B cell (primary cell): ENCODE results near the gene CFAP74. TPM values are rescaled to one million over a fixed set of nuclear protein-coding genes. Genes with fewer than 3 reads are reported as not detected.

Experiments used
- ATAC-seq: fragments of 200-7000 bp; cut with Tn5 transposase; one replicate; pipeline ENCODE4 v1.10.0; 2021; ENCODE audit warnings: low read depth, mild to moderate bottlenecking, moderate number of reproducible peaks, moderate library complexity
- CTCF ChIA-PET: fragments of 350-600 bp; sonication (Branson Sonifier 250); formaldehyde crosslinking; loops from one replicate; lab custom pipeline; 2021; ENCODE audit warnings: antibody characterized with exemption, inconsistent platforms; lab: Charles Lee
- POLR2A ChIA-PET: fragments of 350-600 bp; sonication (Branson Sonifier 250); formaldehyde crosslinking; loops from one replicate; lab custom pipeline; 2021; ENCODE audit warnings: antibody characterized with exemption; lab: Charles Lee
- DNase-seq: peaks from one replicate; pipeline ENCODE4 v3.0.0; 2013
- H2AFZ ChIP-seq: 2 replicates; pipeline ENCODE4 v1.6.1; 2012; ENCODE audit warnings: mild to moderate bottlenecking, low read depth, low read length; ENCODE audit not compliant: insufficient read depth, poor library complexity, severe bottlenecking
- H3K27ac ChIP-seq, 2 donors: 1 replicate in 1 of 2; 2 replicates in 1 of 2; pipeline ENCODE4 v1.5.1; 2012 to 2013; ENCODE audit warnings: low read length in 2 of 2, mild to moderate bottlenecking in 2 of 2, moderate library complexity in 1 of 2
- H3K27me3 ChIP-seq, 4 experiments: fragments of 200-600 bp in 1 of 4; sonication (generic) in 1 of 4; replicated peaks in 1 of 4; 1 replicate in 2 of 4; 2 replicates in 2 of 4; pipeline versions ENCODE4 v1.6.1 to v1.7.0; 2013 to 2016; ENCODE audit warnings: low read length in 3 of 4, mild to moderate bottlenecking in 2 of 4, mixed read lengths in 1 of 4, moderate library complexity in 1 of 4; ENCODE audit not compliant: insufficient read depth in 4 of 4, control insufficient read depth in 3 of 4; ENCODE audit errors: control extremely low read depth in 1 of 4
- H3K36me3 ChIP-seq, 2 experiments: replicated peaks in 1 of 2; 1 replicate in 1 of 2; 2 replicates in 1 of 2; pipeline versions ENCODE4 v1.6.1 to v1.7.1; 2013; ENCODE audit warnings: low read length in 1 of 2; ENCODE audit not compliant: insufficient read depth in 2 of 2, control insufficient read depth in 1 of 2; ENCODE audit errors: control extremely low read depth in 1 of 2, extremely low read depth in 1 of 2
- H3K4me1 ChIP-seq, 2 donors: fragments of 200-600 bp in 1 of 2; sonication (generic) in 1 of 2; 1 replicate in 1 of 2; 2 replicates in 1 of 2; pipeline versions ENCODE4 v1.5.1 to v1.6.1; 2013 to 2017; ENCODE audit warnings: low read length in 2 of 2; ENCODE audit not compliant: control insufficient read depth in 2 of 2, insufficient read depth in 2 of 2
- H3K4me2 ChIP-seq: replicated peaks from 2 replicates; pipeline ENCODE3; 2012; ENCODE audit warnings: mild to moderate bottlenecking, low read depth, low read length; ENCODE audit not compliant: poor library complexity, severe bottlenecking
- H3K4me3 ChIP-seq, 5 experiments: fragments of 200-600 bp in 1 of 5; sonication (generic) in 1 of 5; 1 replicate in 3 of 5; 2 replicates in 2 of 5; pipeline versions ENCODE4 v1.5.1 to v1.7.0; 2011 to 2016; ENCODE audit warnings: low read length in 4 of 5, mild to moderate bottlenecking in 4 of 5, low read depth in 2 of 5, control low read depth in 1 of 5, moderate library complexity in 1 of 5; ENCODE audit not compliant: insufficient read depth in 1 of 5; ENCODE audit errors: control extremely low read depth in 1 of 5, extremely low read depth in 1 of 5
- H3K79me2 ChIP-seq: fragments of 200-600 bp; sonication (generic); one replicate; pipeline ENCODE4 v1.6.0; 2016; ENCODE audit warnings: low read length; ENCODE audit not compliant: control insufficient read depth, insufficient read depth
- H3K9ac ChIP-seq: fragments of 200-600 bp; sonication (generic); 2 replicates; pipeline ENCODE4 v1.6.1; 2017; ENCODE audit warnings: mild to moderate bottlenecking, low read length, moderate library complexity
- H3K9me3 ChIP-seq, 3 donors: one replicate each; pipeline versions ENCODE4 v1.6.1 to v1.7.1; 2013; ENCODE audit warnings: low read length in 2 of 3; ENCODE audit not compliant: control insufficient read depth in 2 of 3, insufficient read depth in 1 of 3; ENCODE audit errors: control extremely low read depth in 1 of 3
- H4K20me1 ChIP-seq: 2 replicates; pipeline ENCODE4 v1.6.0; 2012; ENCODE audit warnings: mild to moderate bottlenecking, low read length; ENCODE audit not compliant: insufficient read depth, control insufficient read depth, poor library complexity, severe bottlenecking
- H3K27ac Mint-ChIP-seq: one replicate; pipeline ENCODE4 v1.8.0; 2021; ENCODE audit warnings: mixed read lengths
- H3K27me3 Mint-ChIP-seq: one replicate; pipeline ENCODE4 v1.8.0; 2021; ENCODE audit warnings: mixed read lengths
- H3K4me1 Mint-ChIP-seq: one replicate; pipeline ENCODE4 v1.8.0; 2021; ENCODE audit warnings: mixed read lengths
- H3K4me3 Mint-ChIP-seq: one replicate; pipeline ENCODE4 v1.8.0; 2021; ENCODE audit warnings: mixed read lengths
- H3K9me3 Mint-ChIP-seq: one replicate; pipeline ENCODE4 v1.8.0; 2022; ENCODE audit warnings: mixed read lengths; ENCODE audit not compliant: insufficient read depth
- CTCF ChIP-seq: fragments of 200-600 bp; IDR thresholded peaks from one replicate; pipeline ENCODE4 v1.8.0; 2022; ENCODE audit warnings: antibody characterized with exemption, mild to moderate bottlenecking
- EZH2 ChIP-seq: IDR thresholded peaks from 2 replicates; pipeline ENCODE4 v1.6.1; 2012; ENCODE audit warnings: borderline replicate concordance, low read depth, mild to moderate bottlenecking, moderate library complexity, low read length; ENCODE audit not compliant: insufficient read depth, poor library complexity, severe bottlenecking
- WGBS: methylation state at CpG from one replicate; pipeline ENCODE4 v1.1.5; 2013; ENCODE audit warnings: missing lambda C conversion rate; ENCODE audit not compliant: insufficient coverage; 5-methylcytosine and 5-hydroxymethylcytosine counted together
- intact Hi-C: fragments of 100-400 bp; cut with micrococcal nuclease; formaldehyde crosslinking; loops from one replicate; pipeline ENCODE4 v1.10.0; 2022
- polyA plus RNA-seq: library from polyadenylated mRNA; depleted of rRNA; stranded (reverse); fragments of >200 nt; gene quantifications from 2 replicates; pipeline ENCODE4 v1.2.3, GENCODE V29; 2012
- total RNA-seq, 2 donors: library from RNA; stranded (reverse); fragments of 120-200 nt in 1 of 2; gene quantifications; 1 replicate in 1 of 2; 2 replicates in 1 of 2; pipeline versions ENCODE4 v1.2.3 to v1.2.4, GENCODE V29; 2013 to 2022

Gene CFAP74
- total and polyA plus RNA-seq, 2 donors (not counting 1 experiment from before 2014, with no cell fraction given), result not detected

- DNase-seq, result no peak
- H3K4me1 Mint-ChIP-seq, result peaks cover 3% of the 10 kb centered on the region
- POLR2A ChIA-PET, result no interaction called here
These were observed 79.2 kb downstream of the CFAP74 start for GRCh38 chr1:1924386-1924785.

More at GRCh38 chr1:1924386-1924785, 79.2 kb downstream of the CFAP74 start:
- Mint-ChIP-seq H3K9me3 (no peaks in the 10 kb centered on the region), H3K27me3 (peaks cover 7% of the 10 kb centered on the region), H3K27ac (no peak overlapping the region), H3K4me3 (no peak overlapping the region)
- WGBS, result 43% methylated on average over 16 of the region's 18 CpGs
- no peak for ATAC-seq
- no peak overlapping the region for H3K4me3 ChIP-seq
- TF ChIP-seq EZH2 (no peak), CTCF (no peak)
- no peak overlapping the region for H3K4me2 ChIP-seq
- no peaks in the 10 kb centered on the region for H3K79me2 ChIP-seq
- no peak overlapping the region for H3K9ac ChIP-seq
- intact Hi-C loops, result no loop called here
- H3K9me3 ChIP-seq, result peaks cover 0 to 4% (median 0%) of the 10 kb centered on the region in 3 donors
- no peak overlapping the region for H3K27ac ChIP-seq
- H3K4me1 ChIP-seq, result peaks cover 3 to 8% of the 10 kb centered on the region in 2 donors
- no peak overlapping the region for H2AFZ ChIP-seq
- no peaks in the 10 kb centered on the region for H4K20me1 ChIP-seq
- H3K36me3 ChIP-seq, result no peaks in the 10 kb centered on the region
- CTCF ChIA-PET, result no interaction called here
- H3K27me3 ChIP-seq, result peaks cover 0 to 16% (median 0%) of the 10 kb centered on the region in 4 experiments
